Transverse colon (tissue), 4 donors: ENCODE measurements around the gene KRT38. TPM values are rescaled to one million over a fixed set of nuclear protein-coding genes. Genes with fewer than 3 reads are reported as not detected.

ENCODE experiments used
- DNase-seq: peaks from one replicate; pipeline ENCODE4 v3.0.0-alpha.2; 2019
- H3K27ac ChIP-seq, 4 donors: fragments of 200-600 bp; sonication (generic); 2 replicates each; pipeline ENCODE4 v1.5.1; 2016 to 2018; ENCODE audit warnings: inconsistent platforms in 4 of 4
- H3K27me3 ChIP-seq: fragments of 200-600 bp; sonication (generic); 2 replicates; pipeline ENCODE4 v1.5.1; 2017; ENCODE audit warnings: inconsistent platforms
- H3K36me3 ChIP-seq, 4 donors: fragments of 200-600 bp; sonication (generic); 2 replicates each; pipeline ENCODE4 v1.5.1; 2017 to 2019; ENCODE audit warnings: inconsistent platforms in 4 of 4
- H3K4me1 ChIP-seq, 4 donors: fragments of 200-600 bp; sonication (generic); 2 replicates each; pipeline ENCODE4 v1.5.1; 2017 to 2020; ENCODE audit warnings: inconsistent platforms in 4 of 4
- H3K4me3 ChIP-seq, 4 donors: fragments of 200-600 bp; sonication (generic); 1 replicate in 1 of 4; 2 replicates in 3 of 4; pipeline versions ENCODE4 v1.5.1 to v1.6.1; 2017 to 2019; ENCODE audit warnings: inconsistent platforms in 4 of 4
- H3K9me3 ChIP-seq, 2 donors: fragments of 200-600 bp; sonication (generic); 2 replicates each; pipeline ENCODE4 v1.5.1; 2017 to 2019; ENCODE audit warnings: inconsistent platforms in 2 of 2
- CTCF ChIP-seq, 5 experiments: fragments of 200-600 bp in 3 of 5; fragments of 450-650 bp in 2 of 5; sonication (generic) in 3 of 5; IDR thresholded peaks; 1 replicate in 2 of 5; 2 replicates in 3 of 5; pipeline ENCODE4 v1.5.1; 2016 to 2017; ENCODE audit warnings: antibody characterized with exemption in 5 of 5, inconsistent platforms in 3 of 5, mild to moderate bottlenecking in 2 of 5, moderate library complexity in 1 of 5
- EP300 ChIP-seq: sonication (generic); formaldehyde crosslinking; IDR thresholded peaks from one replicate; pipeline ENCODE4 v1.6.1; 2017; ENCODE audit warnings: antibody characterized with exemption, low read depth
- POLR2A ChIP-seq: fragments of 450-650 bp; IDR thresholded peaks from one replicate; pipeline ENCODE4 v1.6.1; 2016; ENCODE audit warnings: antibody characterized with exemption, mild to moderate bottlenecking, moderate library complexity
- POLR2AphosphoS5 ChIP-seq, 3 donors: sonication (generic); formaldehyde crosslinking; IDR thresholded peaks; one replicate each; pipeline ENCODE4 v1.6.1; 2016; ENCODE audit warnings: antibody characterized with exemption in 3 of 3
- WGBS, 2 donors: methylation state at CpG; one replicate each; pipeline ENCODE4 v1.1.5; 2018; ENCODE audit warnings: low coverage in 1 of 2; 5-methylcytosine and 5-hydroxymethylcytosine counted together
- in situ Hi-C, 4 donors: fragments of 200-750 bp; cut with MboI; loops; one replicate each; pipeline versions ENCODE4 v1.15.0 to v1.15.1; 2017; ENCODE audit warnings: low sequenced_read_pairs in 3 of 4, low pct_ligation_motif_present in 1 of 4, low pct_unique_long_range_greater_than_20kb in 1 of 4
- intact Hi-C: fragments of 100-400 bp; cut with DNase I; formaldehyde crosslinking; loops from one replicate; pipeline ENCODE4 v1.15.1; 2023; ENCODE audit warnings: low total_unique reads
- total RNA-seq, 4 donors: library from RNA; depleted of rRNA; stranded (reverse); fragments of >200 nt; gene quantifications; one replicate each; pipeline ENCODE4 v1.1.0, GENCODE V29; 2016

KRT38 gene
- total RNA-seq, 4 donors from 2014 or later: not detected

GRCh38 chr17:41439375-41439774 is 1.4 kb downstream of the KRT38 start:
- Histone ChIP-seq H3K9me3 (no peaks in the 10 kb centered on the region), H3K27me3 (peaks cover 21% of the 10 kb centered on the region), H3K4me1 (no peaks in the 10 kb centered on the region), H3K27ac (no peak overlapping the region), H3K4me3 (no peak overlapping the region), H3K36me3 (no peaks in the 10 kb centered on the region)
- TF ChIP-seq POLR2A (no peak), EP300 (no peak), CTCF (IDR thresholded peaks at IDR 0.05) (no peak)
- intact Hi-C loops (no loop called here), in situ Hi-C loops (no loop called here)
- WGBS, 2 donors: 81% methylated on average over 3 to 4 of the region's 5 CpGs
- DNase-seq: no peak

GRCh38 chr17:41437769-41438168 is 3.0 kb downstream of the KRT38 start:
- no peak overlapping the region for H3K27ac ChIP-seq
- H3K4me3 ChIP-seq: no peak overlapping the region
- intact Hi-C loops (no loop called here), in situ Hi-C loops (no loop called here)
- no peak for TF ChIP-seq POLR2A
- no peak for TF ChIP-seq CTCF (IDR thresholded peaks at IDR 0.05)
- no peak for TF ChIP-seq POLR2AphosphoS5 (IDR thresholded peaks at IDR 0.05)
- no peak for TF ChIP-seq EP300
- no peaks in the 10 kb centered on the region for H3K4me1 ChIP-seq
- no peaks in the 10 kb centered on the region for H3K36me3 ChIP-seq
- no peak for DNase-seq
- WGBS, 2 donors: 77 to 81% methylated on average over 3 to 9 of the region's 9 CpGs
- no peaks in the 10 kb centered on the region for H3K9me3 ChIP-seq
- peaks cover 7% of the 10 kb centered on the region for H3K27me3 ChIP-seq

- Histone ChIP-seq H3K9me3 (no peaks in the 10 kb centered on the region), H3K4me1 (no peaks in the 10 kb centered on the region), H3K4me3 (no peak overlapping the region), H3K27ac (no peak overlapping the region), H3K27me3 (peaks cover 2% of the 10 kb centered on the region), H3K36me3 (no peaks in the 10 kb centered on the region)
- intact Hi-C loops: no loop called here
- WGBS, 2 donors: 72% methylated on average over 7 of the region's 7 CpGs; no CpG with 5 or more reads in 1 of the 2 donors
- TF ChIP-seq CTCF (IDR thresholded peaks at IDR 0.05): no peak
- TF ChIP-seq POLR2AphosphoS5 (IDR thresholded peaks at IDR 0.05): no peak
- no peak for TF ChIP-seq POLR2A
- no peak for TF ChIP-seq EP300
- in situ Hi-C loops: no loop called here
- no peak for DNase-seq
These were observed 3.5 kb downstream of the KRT38 start for GRCh38 chr17:41437254-41437653.

GRCh38 chr17:41434415-41434814 is 6.4 kb downstream of the KRT38 start:
- 63 to 68% methylated on average over 3 to 5 of the region's 5 CpGs for WGBS, 2 donors

More at GRCh38 chr17:41434415-41434814, 6.4 kb downstream of the KRT38 start:
- no peaks in the 10 kb centered on the region for H3K9me3 ChIP-seq
- no peak overlapping the region for H3K27ac ChIP-seq
- TF ChIP-seq POLR2A: no peak
- TF ChIP-seq EP300: no peak
- TF ChIP-seq CTCF (IDR thresholded peaks at IDR 0.05): no peak
- no peak for TF ChIP-seq POLR2AphosphoS5 (IDR thresholded peaks at IDR 0.05)
- in situ Hi-C loops (no loop called here), intact Hi-C loops (no loop called here)
- no peaks in the 10 kb centered on the region for H3K4me1 ChIP-seq
- H3K27me3 ChIP-seq: no peaks in the 10 kb centered on the region
- H3K4me3 ChIP-seq: no peak overlapping the region
- DNase-seq: no peak
- no peaks in the 10 kb centered on the region for H3K36me3 ChIP-seq
